ENCODE data around the gene NAA16. TPM values are rescaled to one million over a fixed set of nuclear protein-coding genes. Genes with fewer than 3 reads are reported as not detected.

NAA16 gene
- total and polyA plus RNA-seq, 10 of the 15 experiments (the other 5 are each of a cell fraction or from before 2014, with no cell fraction given), result 5.4 to 18.5 (median 13.2) TPM

GRCh38 chr13:41315443-41316047, 4.5 kb downstream of the NAA16 start:
- ChIA-PET RAD21 (ENCODE audit: unreplicated experiment) (no interaction called here), SMC1A (ENCODE audit: uncharacterized antibody, unreplicated experiment) (interaction anchor here (0.7 to 1.7 kb wide), 7 partner anchors 11 to 124 kb away, joined by 3 to 5 read pairs (median 3); no protein-coding TSS in a partner anchor), CTCF (interaction anchor here (0.6 to 1.0 kb wide), 2 partner anchors 36 to 68 kb away, joined by 3 read pairs; no protein-coding TSS in a partner anchor), POLR2A (interaction anchor here (0.6 to 0.9 kb wide), 3 partner anchors 13 to 258 kb away, joined by 3 to 4 read pairs (median 3); no protein-coding TSS in a partner anchor)
- Histone ChIP-seq H4K20me1 (ENCODE audit: control insufficient read depth, insufficient read depth) (no peaks in the 10 kb centered on the region), H3K9me3 (replicated peaks; ENCODE audit: control insufficient read depth, insufficient read depth, low read length) (no peaks in the 10 kb centered on the region), H3K4me1 (ENCODE audit: control insufficient read depth, insufficient read depth, low read length) (peaks cover 6% of the 10 kb centered on the region; the same call in 1 of the 2 replicates), H3K9ac (ENCODE audit: control insufficient read depth, insufficient read depth, low read length) (no peak overlapping the region), H3K27ac (ENCODE audit: control insufficient read depth, insufficient read depth) (no peak overlapping the region), H3K36me3 (ENCODE audit: control insufficient read depth in 2 of 2, insufficient read depth in 2 of 2, low read length in 1 of 2) (no peaks in the 10 kb centered on the region), H3K4me3 (peak overlapping the region; percentile 24; the same call in 1 of the 2 replicates), H3K27me3 (replicated peaks in 1 of 2; ENCODE audit: control insufficient read depth in 2 of 2, insufficient read depth in 2 of 2, low read length in 1 of 2) (no peaks in the 10 kb centered on the region), H3K4me2 (ENCODE audit: control insufficient read depth, insufficient read depth) (peak overlapping the region; percentile 17), H2AFZ (ENCODE audit: control insufficient read depth, low read depth, low read length) (no peak overlapping the region), H3K79me2 (ENCODE audit: control insufficient read depth, insufficient read depth, low read length) (peaks cover 77% of the 10 kb centered on the region)
- in situ Hi-C loops (cut with MboI), result no loop called here
- ATAC-seq (0 out of 3 replicates have a peak, but pooled peaks have one; percentile 0), DNase-seq (ENCODE audit: low read depth, low spot score) (no peak), FAIRE-seq (no peak)
- intact Hi-C loops (cut with micrococcal nuclease; ENCODE audit: unreplicated experiment), result loop anchor here (2.0 kb wide), 1 partner anchor 53 kb away; the partner anchor contains the start of gene MTRF1
- no TSS peak for BruUV-seq (replicated peaks)
- 77% methylated on average over 5 of the region's 5 CpGs for WGBS (ENCODE audit: insufficient coverage, insufficient replicate concordance, low lambda C conversion rate, missing lambda C conversion rate)
- TF ChIP-seq PKNOX1 (IDR thresholded peaks at IDR 0.05), result no peak
- TF ChIP-seq NFYB (IDR thresholded peaks at IDR 0.05; ENCODE audit: insufficient read depth, low read depth, low read length), result no peak
- TF ChIP-seq PAX8 (IDR thresholded peaks at IDR 0.05), result no peak
- TF ChIP-seq MAX (IDR thresholded peaks at IDR 0.05; ENCODE audit: low read depth, low read length), result no peak
- TF ChIP-seq BCL3 (IDR thresholded peaks at IDR 0.05; ENCODE audit: borderline replicate concordance, insufficient read depth, low read depth, low read length, poor library complexity, severe bottlenecking), result no peak
- TF ChIP-seq SUPT20H (IDR thresholded peaks at IDR 0.05; ENCODE audit: borderline replicate concordance, control insufficient read depth, low read depth, low read length), result no peak
- no peak for TF ChIP-seq FOS (IDR thresholded peaks at IDR 0.05; ENCODE audit: borderline replicate concordance, extremely low read depth, insufficient read length)

All from GM12878 (cell line).